H1 (cell line): ENCODE data around the gene NR1H2. TPM values are rescaled to one million over a fixed set of nuclear protein-coding genes. Genes with fewer than 3 reads are reported as not detected.

Source experiments
- ATF3 ChIP-seq: IDR thresholded peaks from 2 replicates; pipeline ENCODE4 v1.6.1; 2011; ENCODE audit warnings: low read depth, mild to moderate bottlenecking, low read length; ENCODE audit not compliant: insufficient read depth
- BACH1 ChIP-seq: IDR thresholded peaks from 2 replicates; pipeline ENCODE4 v1.6.1; 2012; ENCODE audit warnings: low read length, improper control_type of control experiment
- CBX5 ChIP-seq: fragments of 300-800, 300-1000 bp; sonication (generic); IDR thresholded peaks from 2 replicates; pipeline ENCODE4 v1.7.1; 2016; ENCODE audit warnings: antibody characterized with exemption, low read length, low read depth
- CHD1 ChIP-seq: IDR thresholded peaks from 2 replicates; pipeline ENCODE4 v1.6.1; 2012; ENCODE audit warnings: low read depth, low read length, improper control_type of control experiment
- HDAC6 ChIP-seq: IDR thresholded peaks from one replicate; pipeline ENCODE4 v1.7.1; 2012; ENCODE audit warnings: low read depth, mild to moderate bottlenecking, inconsistent platforms, low read length, moderate library complexity
- JUN ChIP-seq: IDR thresholded peaks from 2 replicates; pipeline ENCODE4 v1.6.1; 2011; ENCODE audit warnings: low read depth, mild to moderate bottlenecking, improper control_type of control experiment, low read length
- RNF2 ChIP-seq: fragments of 200-900, 300-1000 bp; sonication (generic); IDR thresholded peaks from 2 replicates; pipeline ENCODE4 v1.7.1; 2016; ENCODE audit warnings: borderline replicate concordance, low read depth, mild to moderate bottlenecking, antibody characterized with exemption, low read length; ENCODE audit not compliant: poor library complexity, severe bottlenecking; ENCODE audit errors: missing control alignments
- TBP ChIP-seq: IDR thresholded peaks from 2 replicates; pipeline ENCODE4 v1.6.1; 2011; ENCODE audit warnings: low read depth, low read length, improper control_type of control experiment
- polyA plus RNA-seq, 7 experiments: library from polyadenylated mRNA; depleted of rRNA in 3 of 7; stranded (reverse) in 5 of 7; unstranded in 2 of 7; fragments of >200 nt in 5 of 7; fragments of 200-250 nt in 2 of 7; gene quantifications; 1 replicate in 5 of 7; 2 replicates in 1 of 7; 4 replicates in 1 of 7; pipeline versions ENCODE4 v1.2.1 to v1.2.3, GENCODE V29; 2011 to 2013; ENCODE audit warnings: missing spikeins in 2 of 7, mixed read lengths in 2 of 7
- total RNA-seq: library from RNA; stranded (reverse); fragmentation: NEBNext Ultra II Directional; extraction: Animal tissue kit (Norgen Biotek cat#: 25700); gene quantifications from 2 replicates; pipeline ENCODE4 v1.2.1, GENCODE V29; 2021

NR1H2 gene
- total and polyA plus RNA-seq, 2 of the 8 experiments (the other 6 are each of a cell fraction or from before 2014, with no cell fraction given) = 40.3 to 47.5 TPM

GRCh38 chr19:50393589-50393988 is 17.3 kb downstream of the NR1H2 start (continued):
- TF ChIP-seq JUN (no peak), RNF2 (no peak), ATF3 (no peak), TBP (no peak), HDAC6 (no peak), CHD1 (no peak), BACH1 (no peak), CBX5 (no peak)
